Measurements from ENCODE around the gene PTPRE. TPM values are rescaled to one million over a fixed set of nuclear protein-coding genes. Genes with fewer than 3 reads are reported as not detected.
"Not testable (repeated sequence)": the region's sequence is repeated elsewhere in the genome, so short reads cannot be mapped to it uniquely, and the experiment has no call there.

Gene PTPRE
- polyA plus RNA-seq, 5 donors, result 7.2 to 10.1 (median 7.6) TPM

- DNase-seq, result no peak
These were observed 72.1 kb downstream of the PTPRE start for GRCh38 chr10:127979045-127979444.

- no peak for DNase-seq
These were observed 72.7 kb downstream of the PTPRE start for GRCh38 chr10:127979566-127979965.

- DNase-seq, result no peak
These were observed 74.0 kb downstream of the PTPRE start for GRCh38 chr10:127980898-127981297.

GRCh38 chr10:127982601-127983000 is 75.7 kb downstream of the PTPRE start:
- DNase-seq, result no peak

- no peak for DNase-seq
These were observed 76.6 kb downstream of the PTPRE start for GRCh38 chr10:127983344-127984100.

GRCh38 chr10:127984945-127985344 is 78.0 kb downstream of the PTPRE start:
- no peak for DNase-seq

- no peak for DNase-seq
These were observed 79.9 kb downstream of the PTPRE start for GRCh38 chr10:127986531-127987466.

GRCh38 chr10:127987467-127988380 is 80.8 kb downstream of the PTPRE start:
- DNase-seq, result no peak

- no peak for DNase-seq
These were observed 82.6 kb downstream of the PTPRE start for GRCh38 chr10:127989481-127990012.

GRCh38 chr10:127990132-127990788 is 83.4 kb downstream of the PTPRE start:
- not testable (repeated sequence) for DNase-seq

GRCh38 chr10:127990846-127991542 is 84.1 kb downstream of the PTPRE start:
- DNase-seq, result no peak

GRCh38 chr10:127991543-127992255 is 84.8 kb downstream of the PTPRE start:
- no peak for DNase-seq

GRCh38 chr10:127992376-127992775 is 85.5 kb downstream of the PTPRE start:
- no peak for DNase-seq

- no peak for DNase-seq
These were observed 86.3 kb downstream of the PTPRE start for GRCh38 chr10:127993056-127993690.

- DNase-seq, result no peak
These were observed 89.0 kb downstream of the PTPRE start for GRCh38 chr10:127995939-127996338.

- DNase-seq, result peak in 1 of 2 donors; percentile 42
These were observed 89.7 kb downstream of the PTPRE start for GRCh38 chr10:127996586-127996985.

- no peak for DNase-seq
These were observed 90.4 kb downstream of the PTPRE start for GRCh38 chr10:127997271-127997670.

GRCh38 chr10:127997937-127998336 is 91.0 kb downstream of the PTPRE start:
- no peak for DNase-seq

Measured in right lung (tissue), 5 donors.